ENCODE results near the gene CYGB. TPM values are rescaled to one million over a fixed set of nuclear protein-coding genes. Genes with fewer than 3 reads are reported as not detected.

The CYGB gene
- total and polyA plus RNA-seq, 2 of the 13 experiments (the other 11 are each of a cell fraction or from before 2014, with no cell fraction given), result 18.9 to 27.1 TPM

DNA sequence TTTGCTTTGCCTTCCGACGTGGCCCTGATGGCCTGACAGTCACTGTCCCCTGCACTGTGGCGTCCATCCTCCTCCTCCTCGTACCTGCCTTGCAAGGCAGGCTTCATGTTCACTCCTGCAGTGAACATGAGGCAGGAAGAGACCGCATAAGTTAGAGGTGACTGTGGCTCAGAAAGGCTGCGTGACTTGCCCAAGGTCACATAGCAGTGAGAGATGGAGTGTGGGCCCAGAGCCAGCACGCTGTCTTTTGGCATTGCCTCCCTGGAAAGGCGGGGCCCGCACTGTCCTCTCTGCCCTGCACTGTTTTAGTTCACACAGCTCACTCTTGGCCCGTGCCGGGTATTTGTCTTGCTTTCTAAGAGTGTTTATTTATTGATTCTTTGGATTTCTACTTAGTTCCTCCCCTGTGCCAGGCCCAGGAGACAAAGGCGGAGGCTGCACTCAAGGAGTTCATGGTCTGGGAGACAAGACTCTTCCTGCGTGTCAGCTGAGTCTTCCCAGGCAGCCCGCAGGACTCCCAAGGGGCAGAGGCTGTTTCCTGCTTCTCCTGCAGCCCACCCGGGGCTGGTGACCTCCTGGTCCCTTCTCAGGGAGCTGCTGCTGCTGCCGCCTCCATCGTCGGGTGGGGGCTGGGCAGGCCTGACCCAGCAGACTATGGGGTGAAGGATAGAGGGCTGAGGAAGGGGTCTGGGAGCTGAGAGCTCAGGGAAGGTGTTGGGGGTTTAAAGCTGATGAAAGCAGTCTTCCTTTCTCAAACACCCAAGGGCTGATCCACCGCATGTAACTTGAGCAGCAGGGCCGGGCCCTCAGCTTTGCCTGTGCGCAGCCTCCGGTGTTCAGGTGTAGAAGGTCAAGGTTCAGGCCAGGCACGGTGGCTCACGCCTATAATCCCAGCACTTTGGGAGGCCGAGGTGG is 12.7 kb downstream of the CYGB start (continued):
- TF ChIP-seq PPARG (CRISPR knock-in tag; conservative IDR thresholded peaks at IDR 0.05) (peak; percentile 62; the same call in 1 of the 2 replicates), LCORL (IDR thresholded peaks at IDR 0.05) (no peak), LCORL (CRISPR knock-in tag; IDR thresholded peaks at IDR 0.05) (peak; percentile 82), SIX1 (CRISPR knock-in tag; IDR thresholded peaks at IDR 0.05; ENCODE audit: borderline replicate concordance) (peak; percentile 91), ZNF235 (CRISPR knock-in tag; IDR thresholded peaks at IDR 0.05; ENCODE audit: borderline replicate concordance) (no peak; the same call in 1 of the 2 replicates), ZNF746 (CRISPR knock-in tag; IDR thresholded peaks at IDR 0.05) (peak; percentile 11; the same call in 1 of the 2 replicates), IKZF1 (IDR thresholded peaks at IDR 0.05) (no peak), SRF (IDR thresholded peaks at IDR 0.05; ENCODE audit: low read depth, low read length) (no peak), MAFK (conservative IDR thresholded peaks at IDR 0.05 in 1 of 2, IDR thresholded peaks at IDR 0.05 in 1 of 2; ENCODE audit: low read length in 2 of 2) (no peak), HDAC2 (CRISPR knock-in tag; IDR thresholded peaks at IDR 0.05) (peak; percentile 85), ZNF589 (CRISPR knock-in tag; conservative IDR thresholded peaks at IDR 0.05) (no peak), ZNF878 (CRISPR knock-in tag; IDR thresholded peaks at IDR 0.05) (no peak), ZNF296 (CRISPR knock-in tag; conservative IDR thresholded peaks at IDR 0.05) (peak; percentile 63; the same call in 1 of the 2 replicates), RFX5 (IDR thresholded peaks at IDR 0.05; ENCODE audit: low read depth, low read length) (no peak), NR2C2 (CRISPR knock-in tag; IDR thresholded peaks at IDR 0.05; ENCODE audit: borderline replicate concordance) (peak; percentile 90)
- TF ChIP-seq, protein P1, sequence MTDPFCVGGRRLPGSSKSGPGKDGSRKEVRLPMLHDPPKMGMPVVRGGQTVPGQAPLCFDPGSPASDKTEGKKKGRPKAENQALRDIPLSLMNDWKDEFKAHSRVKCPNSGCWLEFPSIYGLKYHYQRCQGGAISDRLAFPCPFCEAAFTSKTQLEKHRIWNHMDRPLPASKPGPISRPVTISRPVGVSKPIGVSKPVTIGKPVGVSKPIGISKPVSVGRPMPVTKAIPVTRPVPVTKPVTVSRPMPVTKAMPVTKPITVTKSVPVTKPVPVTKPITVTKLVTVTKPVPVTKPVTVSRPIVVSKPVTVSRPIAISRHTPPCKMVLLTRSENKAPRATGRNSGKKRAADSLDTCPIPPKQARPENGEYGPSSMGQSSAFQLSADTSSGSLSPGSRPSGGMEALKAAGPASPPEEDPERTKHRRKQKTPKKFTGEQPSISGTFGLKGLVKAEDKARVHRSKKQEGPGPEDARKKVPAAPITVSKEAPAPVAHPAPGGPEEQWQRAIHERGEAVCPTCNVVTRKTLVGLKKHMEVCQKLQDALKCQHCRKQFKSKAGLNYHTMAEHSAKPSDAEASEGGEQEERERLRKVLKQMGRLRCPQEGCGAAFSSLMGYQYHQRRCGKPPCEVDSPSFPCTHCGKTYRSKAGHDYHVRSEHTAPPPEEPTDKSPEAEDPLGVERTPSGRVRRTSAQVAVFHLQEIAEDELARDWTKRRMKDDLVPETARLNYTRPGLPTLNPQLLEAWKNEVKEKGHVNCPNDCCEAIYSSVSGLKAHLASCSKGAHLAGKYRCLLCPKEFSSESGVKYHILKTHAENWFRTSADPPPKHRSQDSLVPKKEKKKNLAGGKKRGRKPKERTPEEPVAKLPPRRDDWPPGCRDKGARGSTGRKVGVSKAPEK (CRISPR knock-in tag; IDR thresholded peaks at IDR 0.05; ENCODE audit: borderline replicate concordance), result peak; percentile 71
- TF ChIP-seq, protein P2, sequence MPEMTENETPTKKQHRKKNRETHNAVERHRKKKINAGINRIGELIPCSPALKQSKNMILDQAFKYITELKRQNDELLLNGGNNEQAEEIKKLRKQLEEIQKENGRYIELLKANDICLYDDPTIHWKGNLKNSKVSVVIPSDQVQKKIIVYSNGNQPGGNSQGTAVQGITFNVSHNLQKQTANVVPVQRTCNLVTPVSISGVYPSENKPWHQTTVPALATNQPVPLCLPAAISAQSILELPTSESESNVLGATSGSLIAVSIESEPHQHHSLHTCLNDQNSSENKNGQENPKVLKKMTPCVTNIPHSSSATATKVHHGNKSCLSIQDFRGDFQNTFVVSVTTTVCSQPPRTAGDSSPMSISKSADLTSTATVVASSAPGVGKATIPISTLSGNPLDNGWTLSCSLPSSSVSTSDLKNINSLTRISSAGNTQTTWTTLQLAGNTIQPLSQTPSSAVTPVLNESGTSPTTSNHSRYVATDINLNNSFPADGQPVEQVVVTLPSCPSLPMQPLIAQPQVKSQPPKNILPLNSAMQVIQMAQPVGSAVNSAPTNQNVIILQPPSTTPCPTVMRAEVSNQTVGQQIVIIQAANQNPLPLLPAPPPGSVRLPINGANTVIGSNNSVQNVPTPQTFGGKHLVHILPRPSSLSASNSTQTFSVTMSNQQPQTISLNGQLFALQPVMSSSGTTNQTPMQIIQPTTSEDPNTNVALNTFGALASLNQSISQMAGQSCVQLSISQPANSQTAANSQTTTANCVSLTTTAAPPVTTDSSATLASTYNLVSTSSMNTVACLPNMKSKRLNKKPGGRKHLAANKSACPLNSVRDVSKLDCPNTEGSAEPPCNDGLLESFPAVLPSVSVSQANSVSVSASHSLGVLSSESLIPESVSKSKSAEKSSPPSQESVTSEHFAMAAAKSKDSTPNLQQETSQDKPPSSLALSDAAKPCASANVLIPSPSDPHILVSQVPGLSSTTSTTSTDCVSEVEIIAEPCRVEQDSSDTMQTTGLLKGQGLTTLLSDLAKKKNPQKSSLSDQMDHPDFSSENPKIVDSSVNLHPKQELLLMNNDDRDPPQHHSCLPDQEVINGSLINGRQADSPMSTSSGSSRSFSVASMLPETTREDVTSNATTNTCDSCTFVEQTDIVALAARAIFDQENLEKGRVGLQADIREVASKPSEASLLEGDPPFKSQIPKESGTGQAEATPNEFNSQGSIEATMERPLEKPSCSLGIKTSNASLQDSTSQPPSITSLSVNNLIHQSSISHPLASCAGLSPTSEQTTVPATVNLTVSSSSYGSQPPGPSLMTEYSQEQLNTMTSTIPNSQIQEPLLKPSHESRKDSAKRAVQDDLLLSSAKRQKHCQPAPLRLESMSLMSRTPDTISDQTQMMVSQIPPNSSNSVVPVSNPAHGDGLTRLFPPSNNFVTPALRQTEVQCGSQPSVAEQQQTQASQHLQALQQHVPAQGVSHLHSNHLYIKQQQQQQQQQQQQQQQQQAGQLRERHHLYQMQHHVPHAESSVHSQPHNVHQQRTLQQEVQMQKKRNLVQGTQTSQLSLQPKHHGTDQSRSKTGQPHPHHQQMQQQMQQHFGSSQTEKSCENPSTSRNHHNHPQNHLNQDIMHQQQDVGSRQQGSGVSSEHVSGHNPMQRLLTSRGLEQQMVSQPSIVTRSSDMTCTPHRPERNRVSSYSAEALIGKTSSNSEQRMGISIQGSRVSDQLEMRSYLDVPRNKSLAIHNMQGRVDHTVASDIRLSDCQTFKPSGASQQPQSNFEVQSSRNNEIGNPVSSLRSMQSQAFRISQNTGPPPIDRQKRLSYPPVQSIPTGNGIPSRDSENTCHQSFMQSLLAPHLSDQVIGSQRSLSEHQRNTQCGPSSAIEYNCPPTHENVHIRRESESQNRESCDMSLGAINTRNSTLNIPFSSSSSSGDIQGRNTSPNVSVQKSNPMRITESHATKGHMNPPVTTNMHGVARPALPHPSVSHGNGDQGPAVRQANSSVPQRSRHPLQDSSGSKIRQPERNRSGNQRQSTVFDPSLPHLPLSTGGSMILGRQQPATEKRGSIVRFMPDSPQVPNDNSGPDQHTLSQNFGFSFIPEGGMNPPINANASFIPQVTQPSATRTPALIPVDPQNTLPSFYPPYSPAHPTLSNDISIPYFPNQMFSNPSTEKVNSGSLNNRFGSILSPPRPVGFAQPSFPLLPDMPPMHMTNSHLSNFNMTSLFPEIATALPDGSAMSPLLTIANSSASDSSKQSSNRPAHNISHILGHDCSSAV (CRISPR knock-in tag; IDR thresholded peaks at IDR 0.05; ENCODE audit: borderline replicate concordance), result 0 out of 2 replicates have a peak, but pooled peaks have one; percentile 22
- TF ChIP-seq, protein P3, sequence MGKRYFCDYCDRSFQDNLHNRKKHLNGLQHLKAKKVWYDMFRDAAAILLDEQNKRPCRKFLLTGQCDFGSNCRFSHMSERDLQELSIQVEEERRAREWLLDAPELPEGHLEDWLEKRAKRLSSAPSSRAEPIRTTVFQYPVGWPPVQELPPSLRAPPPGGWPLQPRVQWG (CRISPR knock-in tag; IDR thresholded peaks at IDR 0.05; ENCODE audit: borderline replicate concordance, low read depth), result no peak; the same call in 1 of the 2 replicates
